Melanocyte of skin (primary cell): ENCODE measurements around the gene TMEM41A. TPM values are rescaled to one million over a fixed set of nuclear protein-coding genes. Genes with fewer than 3 reads are reported as not detected.

Experiments used
- total RNA-seq, 2 donors: library from RNA; depleted of rRNA; stranded (reverse); fragments of >200 nt; gene quantifications; 2 replicates each; pipeline ENCODE4 v1.2.3, GENCODE V29; 2012

The TMEM41A gene
- total RNA-seq: 1 to 10 TPM; 6.9 to 9.7 TPM

DNA sequence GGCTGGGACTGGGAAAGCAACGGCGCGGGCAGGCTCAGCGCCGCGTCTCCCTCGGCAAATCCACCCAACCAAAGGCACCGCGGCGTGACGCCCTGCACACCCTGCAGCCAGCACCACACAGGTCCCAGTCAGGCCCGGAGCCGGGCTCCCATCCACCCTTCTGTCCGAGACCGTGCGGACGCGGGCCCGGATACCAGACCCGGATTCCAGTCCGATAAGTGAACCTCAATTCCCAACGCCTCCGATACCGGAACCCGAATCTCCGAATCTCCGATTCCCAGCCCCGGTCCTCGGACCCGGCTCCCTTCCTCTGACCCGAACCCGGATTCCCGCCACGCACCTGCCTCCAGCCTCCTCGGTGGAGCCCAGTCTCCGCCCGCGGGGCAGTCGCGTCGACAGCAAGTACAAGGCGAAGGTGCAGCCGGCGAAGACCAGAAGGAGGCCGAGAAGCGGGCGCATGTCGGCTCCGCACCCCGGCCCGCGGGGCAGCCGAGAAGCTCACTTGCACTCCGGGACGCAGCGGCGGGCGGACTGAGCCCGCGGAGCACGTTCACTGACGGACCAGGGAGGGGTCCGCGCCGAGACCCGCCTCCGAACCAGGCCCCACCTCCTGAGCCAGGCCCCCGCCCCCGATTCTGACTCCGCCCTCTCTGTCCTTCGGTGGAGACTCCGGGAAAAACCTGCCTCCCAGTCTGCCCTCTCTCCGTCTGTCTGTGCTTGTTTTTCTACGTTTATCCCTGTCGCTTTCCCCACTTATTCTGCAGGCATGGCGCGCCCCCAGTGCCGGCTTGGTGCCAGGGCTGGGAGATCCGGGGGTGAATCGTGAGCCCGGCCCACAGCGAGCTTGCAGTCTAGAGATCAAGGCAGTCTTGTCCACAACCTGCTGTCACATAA lies at the start of gene TMEM41A:
TSS of gene TMEM41A (minus strand) at position 533 of the 894 bp plus-strand sequence. CDS start at position 459, 74 bp downstream.

Other genes starting within 250 kb of the TMEM41A start
- 1 to 10 TPM; 5.7 to 7.2 TPM for gene EHHADH, start 245.0 kb downstream of the TMEM41A start, total RNA-seq
- gene MAP3K13, start 135.9 kb downstream of the TMEM41A start, total RNA-seq: 10 to 100 TPM; 20.6 TPM
- under 1 TPM; under 0.01 to 0.34 TPM for gene LIPH, start 53.6 kb upstream of the TMEM41A start, total RNA-seq
- gene SENP2, start 87.3 kb upstream of the TMEM41A start, total RNA-seq: 10 to 100 TPM; 18.6 to 26.0 TPM